CD4-positive, alpha-beta T cell treated with Interleukin-17A for 4 hours (primary cell): ENCODE results near the gene SLC9A2.

Source experiments
- DNase-seq: peaks from one replicate; pipeline ENCODE4 v3.0.0-alpha.2; 2020; ENCODE audit warnings: mixed read lengths

Gene SLC9A2

GRCh38 chr2:102619414-102620319 lies at the start of gene SLC9A2:
TSS of gene SLC9A2 (plus strand) at chr2:102619553. CDS start at chr2:102619849, 296 bp downstream.
- no peak for DNase-seq

GRCh38 chr2:102575888-102576287 lies 43.5 kb upstream of the SLC9A2 start:
- no peak for DNase-seq

GRCh38 chr2:102578376-102578775 lies 41.0 kb upstream of the SLC9A2 start:
- DNase-seq: no peak

GRCh38 chr2:102581911-102582310 lies 37.4 kb upstream of the SLC9A2 start:
- no peak for DNase-seq

DNA sequence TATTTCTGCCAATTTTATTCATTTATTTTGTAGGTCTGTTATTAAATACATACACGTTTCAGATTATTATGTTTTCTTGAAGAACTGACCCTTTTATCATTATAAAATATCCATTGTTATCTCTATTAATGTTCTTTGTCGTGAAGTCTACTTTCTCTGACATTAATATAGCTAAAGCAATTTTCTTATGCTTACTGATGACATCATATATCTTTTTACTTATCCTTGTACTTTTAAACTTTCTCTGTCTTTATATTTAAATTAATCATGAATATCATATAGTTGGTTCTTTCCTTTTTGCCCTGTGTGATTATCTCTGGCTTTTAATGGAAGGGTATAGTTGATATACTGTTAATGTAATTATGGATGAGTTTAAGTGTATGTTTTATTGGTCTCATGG lies 36.5 kb upstream of the SLC9A2 start:
- DNase-seq: no peak

GRCh38 chr2:102585847-102586404 lies 33.4 kb upstream of the SLC9A2 start:
- DNase-seq: no peak

GRCh38 chr2:102588213-102588939 lies 31.0 kb upstream of the SLC9A2 start:
- no peak for DNase-seq

DNA sequence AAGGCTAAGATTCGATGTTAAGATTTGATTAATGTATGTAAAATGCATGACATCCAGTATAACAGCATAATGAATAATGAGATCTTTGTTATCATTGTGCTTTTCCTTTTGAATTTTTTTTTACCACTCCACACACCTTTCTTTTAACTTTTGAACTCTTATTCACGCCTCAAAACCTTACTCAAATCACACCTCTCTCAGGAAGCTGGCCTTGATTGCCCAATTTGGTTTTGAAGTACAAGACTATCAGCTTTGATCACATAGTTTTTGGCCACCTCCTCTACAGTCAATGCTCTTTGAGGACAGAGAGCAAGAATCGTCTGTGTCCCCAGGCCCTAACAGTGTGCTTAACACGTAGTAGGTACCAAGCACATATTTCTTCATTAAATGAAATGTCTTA lies 29.9 kb upstream of the SLC9A2 start:
- DNase-seq: no peak

- no peak for DNase-seq
Observed at GRCh38 chr2:102591491-102592045, 27.8 kb upstream of the SLC9A2 start.

DNA sequence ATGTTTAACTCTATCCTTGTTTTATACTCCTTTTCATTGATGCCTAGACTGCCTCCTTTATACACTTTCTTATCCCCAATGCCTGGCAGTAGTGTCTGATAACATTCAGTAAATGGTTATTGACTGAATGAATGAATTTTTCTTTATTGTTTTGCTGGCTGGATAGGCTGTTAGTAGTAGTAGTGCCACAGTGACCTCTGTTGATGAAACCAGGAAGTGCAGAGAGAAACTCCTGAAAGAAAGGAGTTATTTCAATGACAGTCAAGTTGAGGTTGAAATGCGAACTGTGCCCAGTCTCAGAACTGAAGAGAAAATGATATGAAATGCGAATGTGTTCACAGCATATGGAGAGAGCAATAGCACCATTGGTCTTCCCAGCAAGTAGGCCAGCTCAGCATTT lies 26.8 kb upstream of the SLC9A2 start:
- DNase-seq: no peak

- no peak for DNase-seq
Observed at GRCh38 chr2:102593516-102593915, 25.8 kb upstream of the SLC9A2 start.

DNA sequence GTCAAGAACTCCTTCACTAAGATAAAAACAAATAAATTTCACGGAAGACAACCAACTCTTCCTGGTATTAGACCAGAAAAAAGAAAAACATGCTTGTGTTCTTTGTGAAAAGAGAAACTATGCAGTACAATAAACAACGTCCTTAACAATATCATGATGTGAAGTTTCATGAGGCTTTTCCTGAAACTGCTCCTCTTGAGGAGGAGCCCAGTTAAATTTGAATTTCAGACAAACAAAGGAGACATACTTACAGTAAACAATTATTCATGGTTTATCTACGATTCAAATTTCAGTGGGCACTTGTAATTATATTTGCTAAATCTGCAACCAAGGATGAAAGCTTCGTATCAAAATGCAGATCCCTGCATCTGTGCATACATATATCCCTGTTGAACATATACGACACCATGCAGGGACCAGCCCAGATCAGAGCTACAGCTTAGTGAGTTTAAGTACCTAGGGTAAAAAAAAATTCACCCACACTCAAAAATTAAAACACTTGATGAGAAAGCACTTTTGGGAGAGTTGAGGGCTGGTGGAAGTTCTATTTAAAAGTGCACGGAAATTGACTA lies 24.8 kb upstream of the SLC9A2 start:
- DNase-seq: no peak

GRCh38 chr2:102597788-102598187 lies 21.6 kb upstream of the SLC9A2 start:
- no peak for DNase-seq

DNA sequence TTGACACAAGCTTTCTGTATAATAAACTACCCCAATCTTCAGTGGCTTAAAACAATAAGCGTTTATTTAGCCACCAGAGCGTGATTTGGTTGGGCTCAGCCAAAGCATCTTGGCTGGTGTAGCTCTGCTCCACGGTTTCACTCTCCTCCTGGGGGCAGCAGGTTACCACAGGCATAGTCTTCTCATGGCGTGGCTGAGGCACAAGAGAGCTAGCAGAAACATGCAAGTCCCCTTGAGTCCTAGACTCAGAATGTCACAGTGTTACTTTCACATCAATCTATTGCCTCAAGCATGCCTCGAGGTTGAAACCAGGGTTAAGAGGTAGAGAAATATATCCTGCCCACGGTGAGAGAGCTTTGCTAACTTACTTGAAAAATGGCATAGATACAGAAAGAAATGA lies 19.9 kb upstream of the SLC9A2 start:
- no peak for DNase-seq

GRCh38 chr2:102601730-102602129 lies 17.6 kb upstream of the SLC9A2 start:
- no peak for DNase-seq

DNA sequence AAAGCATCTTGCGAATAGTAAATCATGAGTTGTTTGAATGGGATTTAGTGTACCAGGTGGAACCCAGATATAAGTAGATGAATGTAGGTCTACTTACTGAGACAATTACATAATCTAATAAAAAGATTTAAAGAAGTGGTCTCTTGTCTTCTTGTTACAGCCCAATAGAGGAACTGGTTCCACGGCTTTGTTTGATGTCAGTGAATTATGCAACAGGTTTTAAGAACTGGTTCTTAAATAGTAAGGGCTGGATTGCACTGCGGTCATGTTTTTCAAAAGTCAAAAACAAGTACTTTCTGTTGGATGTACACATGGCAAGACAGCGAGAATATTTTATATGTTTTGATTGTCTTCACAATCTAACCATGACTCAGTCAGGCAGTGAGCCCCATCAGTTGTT lies 15.4 kb upstream of the SLC9A2 start:
- no peak for DNase-seq

- DNase-seq: no peak
Observed at GRCh38 chr2:102604769-102605168, 14.6 kb upstream of the SLC9A2 start.

- no peak for DNase-seq
Observed at GRCh38 chr2:102606353-102606752, 13.0 kb upstream of the SLC9A2 start.

- peak; percentile 10 for DNase-seq
Observed at GRCh38 chr2:102615620-102616436, 3.5 kb upstream of the SLC9A2 start.

- DNase-seq: no peak
Observed at GRCh38 chr2:102618452-102619413, 620 bp upstream of the SLC9A2 start.

GRCh38 chr2:102620332-102620731 lies 979 bp downstream of the SLC9A2 start:
- no peak for DNase-seq
